GM15510 (cell line): ENCODE measurements around the gene MMP8.

Experiments used
- POLR2A ChIP-seq: IDR thresholded peaks from 3 replicates; pipeline ENCODE4 v1.6.1; 2011; ENCODE audit warnings: borderline replicate concordance; ENCODE audit not compliant: insufficient read length; ENCODE audit errors: extremely low read depth

MMP8 gene

GRCh38 chr11:102724904-102725500, at the start of gene MMP8:
Gene MMP8, minus strand, starts transcription at chr11:102724954. Its CDS starts 99 bp downstream, at chr11:102724855.
- TF ChIP-seq POLR2A = no peak

DNA sequence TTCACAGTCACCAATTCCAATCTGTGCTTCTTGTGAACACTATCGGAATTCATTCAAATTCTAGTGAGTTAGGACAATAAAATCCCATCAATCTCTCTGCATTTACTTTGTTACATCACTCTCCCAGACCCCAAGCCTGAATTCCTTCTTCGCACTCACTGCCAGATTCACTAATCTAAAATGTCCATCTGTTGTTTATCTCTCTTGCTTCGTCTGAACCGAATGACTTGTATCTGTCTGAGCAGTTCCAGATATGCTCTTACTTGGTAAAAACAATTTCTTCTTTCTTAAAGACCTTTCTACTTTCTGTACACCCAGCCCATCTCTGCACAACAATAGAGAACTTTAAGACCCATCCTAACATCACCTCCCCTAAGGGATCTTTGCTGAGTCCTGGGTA, 48.6 kb upstream of the MMP8 start:
- TF ChIP-seq POLR2A = no peak

DNA sequence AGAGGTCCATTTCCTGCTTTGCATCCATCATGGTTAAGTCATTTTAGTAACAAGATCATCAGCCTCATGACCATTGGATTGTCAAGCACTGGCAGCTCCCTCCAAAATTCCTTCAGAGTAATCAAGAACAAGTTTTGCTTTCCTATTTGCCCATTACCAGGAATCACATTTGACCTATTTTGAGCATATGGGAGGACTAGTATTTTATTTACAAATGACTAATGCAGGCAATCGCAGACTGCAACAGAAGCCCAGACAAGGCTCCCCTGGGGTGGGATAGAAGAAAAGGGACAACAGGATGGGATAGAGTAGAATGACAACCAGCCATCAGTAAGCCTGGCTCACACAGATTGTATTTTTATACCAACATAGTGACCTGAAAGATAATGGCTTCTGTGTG, 46.6 kb upstream of the MMP8 start:
- no peak for TF ChIP-seq POLR2A

DNA sequence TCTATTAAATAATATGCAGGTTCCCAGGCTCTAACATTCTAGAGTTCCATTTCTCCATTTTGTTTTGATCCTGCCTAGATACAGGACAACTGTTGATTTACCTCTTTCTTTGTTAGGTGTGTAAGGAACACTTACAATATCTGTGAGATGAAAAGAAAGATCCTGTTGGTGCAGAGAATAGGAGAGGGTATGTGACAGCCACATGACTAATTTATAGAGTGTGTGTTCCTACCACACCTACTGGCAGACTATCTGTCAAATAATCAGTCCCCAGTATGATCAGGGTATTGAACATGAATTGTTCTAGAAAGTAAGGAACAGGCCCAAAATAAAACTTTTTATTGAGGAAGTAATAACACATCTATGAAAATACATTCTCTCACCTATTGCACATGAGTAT, 45.4 kb upstream of the MMP8 start:
- no peak for TF ChIP-seq POLR2A

- no peak for TF ChIP-seq POLR2A
Measured at GRCh38 chr11:102767800-102768199, 43.0 kb upstream of the MMP8 start.

- TF ChIP-seq POLR2A = no peak
Measured at GRCh38 chr11:102763440-102763839, 38.7 kb upstream of the MMP8 start.

DNA sequence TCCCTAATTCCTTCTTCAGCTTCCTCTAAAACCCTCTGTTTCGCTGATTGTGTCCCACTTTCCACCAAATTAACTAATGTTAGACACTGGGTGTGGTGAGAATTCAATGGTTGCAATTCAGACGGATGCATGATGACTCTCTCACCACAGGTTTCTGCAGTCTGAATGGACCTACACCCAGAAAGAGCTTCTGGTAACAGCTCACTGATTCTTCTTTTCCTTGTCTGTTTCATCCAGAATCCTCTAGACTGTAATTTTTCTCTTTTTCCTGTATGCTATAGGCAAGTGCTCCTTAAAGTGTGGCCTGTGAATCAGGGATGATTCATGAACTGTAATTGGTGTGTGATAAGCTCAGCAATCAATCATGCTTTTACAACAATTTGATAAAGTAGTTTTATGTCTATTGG, 37.6 kb upstream of the MMP8 start:
- TF ChIP-seq POLR2A = no peak

DNA sequence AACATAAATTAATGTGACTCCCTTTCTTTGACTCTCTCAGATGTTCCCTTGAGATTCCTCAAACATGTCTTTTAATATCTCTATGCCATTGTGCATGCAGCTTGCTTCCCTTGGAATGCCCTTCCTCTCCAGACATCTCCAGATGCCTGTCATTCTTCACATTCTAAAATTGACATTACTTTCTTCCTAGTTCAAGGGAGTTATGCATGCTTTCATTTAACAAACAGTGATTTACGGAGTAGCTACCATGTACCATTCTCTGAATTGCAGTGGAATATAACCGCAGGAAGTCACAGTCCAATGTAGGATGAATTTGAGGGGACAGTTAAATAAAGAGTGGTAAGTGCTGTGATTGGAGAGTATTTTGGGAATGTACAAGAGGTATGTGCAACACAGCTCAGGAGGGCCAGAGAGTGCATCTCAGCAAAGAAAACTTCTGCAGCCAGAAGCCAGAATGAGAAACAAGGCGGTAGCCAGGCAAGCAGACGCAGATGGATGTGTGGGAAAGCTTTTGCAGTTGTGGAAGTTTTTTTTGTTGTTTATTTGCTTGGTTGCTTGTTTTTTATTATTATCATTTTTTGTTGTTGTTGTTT, 37.0 kb upstream of the MMP8 start:
- no peak for TF ChIP-seq POLR2A

GRCh38 chr11:102760344-102761035, 35.7 kb upstream of the MMP8 start:
- TF ChIP-seq POLR2A = no peak

DNA sequence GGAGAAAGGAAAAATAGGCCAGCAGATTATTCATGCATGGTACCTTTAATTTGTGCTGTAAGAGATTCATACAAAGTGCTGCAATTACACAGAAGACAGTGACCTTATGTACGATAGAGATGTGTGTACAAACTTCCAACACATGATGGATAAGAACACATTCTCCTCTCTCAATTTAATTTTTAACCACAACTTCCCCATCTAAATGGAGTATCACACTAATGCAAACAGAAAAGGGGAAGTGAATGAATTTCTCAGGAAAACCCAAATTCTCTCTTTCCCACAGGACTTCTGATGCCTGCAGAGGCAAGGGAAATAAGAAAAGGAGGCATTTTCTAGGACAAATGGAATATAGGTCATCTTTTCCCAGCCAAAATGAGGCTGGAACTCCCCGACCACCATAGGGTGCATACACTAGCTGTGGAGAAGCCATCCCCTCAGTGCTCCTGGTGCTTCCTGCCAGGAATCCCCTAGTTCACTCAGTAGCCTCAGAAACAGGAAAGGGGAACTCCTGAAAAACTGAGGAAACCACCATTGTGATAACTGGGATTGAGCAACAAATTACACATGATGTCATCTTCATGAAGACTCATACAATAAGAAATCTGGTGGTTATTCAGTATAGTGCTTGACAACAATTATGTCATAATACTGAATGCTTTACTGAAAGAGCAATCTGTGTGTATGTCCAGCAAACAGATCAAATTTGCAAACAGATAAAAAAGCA, 33.2 kb upstream of the MMP8 start:
- TF ChIP-seq POLR2A = no peak

DNA sequence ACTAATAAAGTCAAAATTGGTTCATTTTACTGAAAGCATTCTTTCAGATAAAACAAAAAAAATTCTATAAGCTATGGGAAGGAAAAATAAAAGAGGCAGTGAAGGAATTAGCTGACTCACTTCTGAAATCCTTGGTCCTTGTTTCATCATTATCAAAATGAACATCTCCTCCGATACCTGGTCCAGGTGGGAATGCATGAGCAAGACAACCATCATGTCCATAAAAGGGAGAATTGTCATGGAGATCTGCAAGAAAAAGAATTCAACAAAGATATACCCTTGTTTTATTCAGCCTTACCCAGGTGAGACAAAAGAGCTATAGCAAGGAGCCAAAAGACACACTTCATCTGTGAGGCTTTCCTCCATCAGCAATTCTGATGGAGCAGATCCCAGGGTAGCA, 28.5 kb upstream of the MMP8 start:
- no peak for TF ChIP-seq POLR2A

DNA sequence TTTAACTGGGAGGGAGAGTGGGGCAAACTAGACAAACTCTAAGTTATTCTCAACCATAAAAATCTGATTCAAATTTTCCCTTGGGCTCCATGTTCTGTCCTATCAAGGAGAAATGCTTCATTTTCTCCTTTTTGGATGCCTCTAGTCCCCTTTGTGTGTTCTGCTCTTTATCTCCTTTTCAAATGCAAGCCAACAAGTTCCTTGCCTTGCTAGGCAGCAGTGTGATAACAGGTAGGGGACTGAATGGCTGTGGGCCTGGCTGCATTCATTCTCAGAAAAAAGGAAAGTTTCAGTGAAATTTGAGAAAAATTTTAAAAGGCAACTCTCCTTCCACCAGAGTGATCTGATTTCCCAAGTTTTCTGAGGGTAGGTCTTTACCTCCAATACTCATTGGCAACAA, 26.9 kb upstream of the MMP8 start:
- no peak for TF ChIP-seq POLR2A

- TF ChIP-seq POLR2A = no peak
Measured at GRCh38 chr11:102749101-102749722, 24.5 kb upstream of the MMP8 start.

- no peak for TF ChIP-seq POLR2A
Measured at GRCh38 chr11:102734650-102735049, 9.9 kb upstream of the MMP8 start.
